ENCODE measurements around the gene GAA. TPM values are rescaled to one million over a fixed set of nuclear protein-coding genes. Genes with fewer than 3 reads are reported as not detected.
A peak's percentile ranks its signal among the peaks of the same experiment; 100 is the strongest.

GAA gene
- total and polyA plus RNA-seq, 4 donors: 21.3 to 58.7 (median 37.0) TPM

- Histone ChIP-seq H3K4me1 (ENCODE audit: control insufficient read depth in 4 of 4, insufficient read depth in 4 of 4, low read length in 3 of 4) (no peaks in the 10 kb centered on the region), H3K27me3 (ENCODE audit: control insufficient read depth in 4 of 4, insufficient read depth in 4 of 4, low read length in 3 of 4) (no peaks in the 10 kb centered on the region), H3K9ac (ENCODE audit: low read depth in 1 of 2, low read length in 2 of 2) (no peak overlapping the region), H3K9me3 (ENCODE audit: control insufficient read depth in 4 of 4, low read length in 3 of 4) (no peaks in the 10 kb centered on the region), H3K27ac (ENCODE audit: low read depth in 1 of 2, low read length in 2 of 2) (no peak overlapping the region), H3K36me3 (ENCODE audit: control insufficient read depth in 4 of 4, insufficient read depth in 3 of 4, low read depth in 1 of 4, low read length in 3 of 4) (peaks cover 0 to 2% (median 0%) of the 10 kb centered on the region in 4 donors), H3K4me3 (ENCODE audit: low read depth in 1 of 3, low read length in 3 of 3) (no peak overlapping the region)
- TF ChIP-seq HNF4G (IDR thresholded peaks at IDR 0.05) (no peak), RAD21 (IDR thresholded peaks at IDR 0.05) (peak in 1 of 2 donors; percentile 76), CTCF (IDR thresholded peaks at IDR 0.05; ENCODE audit: low read depth, low read length, missing input control) (peak; percentile 39)
- WGBS: 79% methylated on average over 15 of the region's 15 CpGs
- DNase-seq (ENCODE audit: low spot score): peak; percentile 38
Measured at GRCh38 chr17:80124351-80124981, 23.1 kb downstream of the GAA start.

- H3K9me3 ChIP-seq (ENCODE audit: control insufficient read depth in 4 of 4, low read length in 3 of 4): no peaks in the 10 kb centered on the region
- H3K9ac ChIP-seq (ENCODE audit: low read depth in 1 of 2, low read length in 2 of 2): no peak overlapping the region
- 81% methylated on average over 14 of the region's 14 CpGs for WGBS
- H3K4me1 ChIP-seq (ENCODE audit: control insufficient read depth in 4 of 4, insufficient read depth in 4 of 4, low read length in 3 of 4): peaks cover 0 to 7% (median 6%) of the 10 kb centered on the region in 4 donors
- H3K27me3 ChIP-seq (ENCODE audit: control insufficient read depth in 4 of 4, insufficient read depth in 4 of 4, low read length in 3 of 4): no peaks in the 10 kb centered on the region
- TF ChIP-seq YY1 (IDR thresholded peaks at IDR 0.05) (no peak), RAD21 (IDR thresholded peaks at IDR 0.05) (no peak), RXRA (IDR thresholded peaks at IDR 0.05) (no peak), MAX (IDR thresholded peaks at IDR 0.05) (no peak), REST (IDR thresholded peaks at IDR 0.05) (no peak), HNF4G (IDR thresholded peaks at IDR 0.05) (no peak), ATF3 (IDR thresholded peaks at IDR 0.05) (no peak), FOXA1 (IDR thresholded peaks at IDR 0.05) (no peak), NR2F2 (IDR thresholded peaks at IDR 0.05) (no peak), EGR1 (IDR thresholded peaks at IDR 0.05; ENCODE audit: low read depth in 2 of 2) (no peak), HNF4A (conservative IDR thresholded peaks at IDR 0.05) (no peak), SP1 (IDR thresholded peaks at IDR 0.05) (no peak), GABPA (IDR thresholded peaks at IDR 0.05 in 1 of 2, conservative IDR thresholded peaks at IDR 0.05 in 1 of 2) (no peak), ZBTB33 (IDR thresholded peaks at IDR 0.05) (no peak), FOXA2 (IDR thresholded peaks at IDR 0.05) (no peak), TAF1 (conservative IDR thresholded peaks at IDR 0.05) (no peak), CTCF (IDR thresholded peaks at IDR 0.05; ENCODE audit: low read depth, low read length, missing input control) (no peak)
- H3K4me3 ChIP-seq (ENCODE audit: low read depth in 1 of 3, low read length in 3 of 3): no peak overlapping the region
- DNase-seq (ENCODE audit: low spot score): no peak
- H3K27ac ChIP-seq (ENCODE audit: low read depth in 1 of 2, low read length in 2 of 2): no peak overlapping the region
- no peaks in the 10 kb centered on the region for H3K36me3 ChIP-seq (ENCODE audit: control insufficient read depth in 4 of 4, insufficient read depth in 3 of 4, low read depth in 1 of 4, low read length in 3 of 4)
Measured at GRCh38 chr17:80125656-80126448, 24.5 kb downstream of the GAA start.
